ELF-1 (cell line): ENCODE results near the gene LARGE1.

Experiments
- DNase-seq: peaks from one replicate; pipeline ENCODE4 v3.0.0-alpha.2; 2016; ENCODE audit warnings: low read depth, low spot score

Gene LARGE1

GRCh38 chr22:33659448-33659847 is 260.8 kb downstream of the LARGE1 start:
- no peak for DNase-seq

GRCh38 chr22:33658775-33659174 is 261.5 kb downstream of the LARGE1 start:
- DNase-seq, result no peak

GRCh38 chr22:33657670-33658069 is 262.6 kb downstream of the LARGE1 start:
- DNase-seq, result no peak

- DNase-seq, result no peak
Observed at GRCh38 chr22:33656808-33657628, 263.3 kb downstream of the LARGE1 start.

GRCh38 chr22:33654173-33654895 is 265.9 kb downstream of the LARGE1 start:
- DNase-seq, result no peak

- DNase-seq, result no peak
Observed at GRCh38 chr22:33653532-33654063, 266.7 kb downstream of the LARGE1 start.

GRCh38 chr22:33652615-33653014 is 267.7 kb downstream of the LARGE1 start:
- no peak for DNase-seq

- DNase-seq, result no peak
Observed at GRCh38 chr22:33650244-33650643, 270.0 kb downstream of the LARGE1 start.

GRCh38 chr22:33648478-33648877 is 271.8 kb downstream of the LARGE1 start:
- DNase-seq, result no peak

GRCh38 chr22:33640900-33641299 is 279.4 kb downstream of the LARGE1 start:
- peak; percentile 13 for DNase-seq

GRCh38 chr22:33639588-33640254 is 280.6 kb downstream of the LARGE1 start:
- no peak for DNase-seq

- peak; percentile 21 for DNase-seq
Observed at GRCh38 chr22:33635766-33636165, 284.5 kb downstream of the LARGE1 start.

- DNase-seq, result no peak
Observed at GRCh38 chr22:33631777-33632176, 288.5 kb downstream of the LARGE1 start.

GRCh38 chr22:33625959-33626358 is 294.3 kb downstream of the LARGE1 start:
- DNase-seq, result no peak

- DNase-seq, result no peak
Observed at GRCh38 chr22:33620085-33620484, 300.2 kb downstream of the LARGE1 start.

- DNase-seq, result no peak
Observed at GRCh38 chr22:33606504-33606903, 313.8 kb downstream of the LARGE1 start.

GRCh38 chr22:33605666-33606065 is 314.6 kb downstream of the LARGE1 start:
- peak; percentile 61 for DNase-seq

- no peak for DNase-seq
Observed at GRCh38 chr22:33605221-33605620, 315.1 kb downstream of the LARGE1 start.

GRCh38 chr22:33601062-33601461 is 319.2 kb downstream of the LARGE1 start:
- no peak for DNase-seq

GRCh38 chr22:33600595-33600994 is 319.7 kb downstream of the LARGE1 start:
- DNase-seq, result no peak

- DNase-seq, result no peak
Observed at GRCh38 chr22:33600113-33600512, 320.2 kb downstream of the LARGE1 start.

GRCh38 chr22:33599596-33599995 is 320.7 kb downstream of the LARGE1 start:
- no peak for DNase-seq
